GM18519 (cell line): Measurements from ENCODE around the gene TCHH.
A peak's percentile ranks its signal among the peaks of the same experiment; 100 is the strongest.
"Not testable (repeated sequence)": the region's sequence is repeated elsewhere in the genome, so short reads cannot be mapped to it uniquely, and the experiment has no call there.

Experiments
- ATAC-seq: cut with Tn5 transposase; IDR thresholded peaks from one replicate; pipeline ENCODE4 v1.9.1; 2021; ENCODE audit warnings: mild to moderate bottlenecking, moderate library complexity; ENCODE audit not compliant: unreplicated experiment, low FRiP score

TCHH gene

GRCh38 chr1:152115344-152115743, at the start of gene TCHH:
Gene TCHH, minus strand, starts transcription at chr1:152115444. Its CDS starts 1,364 bp downstream, at chr1:152114080.
- ATAC-seq: no peak

DNA sequence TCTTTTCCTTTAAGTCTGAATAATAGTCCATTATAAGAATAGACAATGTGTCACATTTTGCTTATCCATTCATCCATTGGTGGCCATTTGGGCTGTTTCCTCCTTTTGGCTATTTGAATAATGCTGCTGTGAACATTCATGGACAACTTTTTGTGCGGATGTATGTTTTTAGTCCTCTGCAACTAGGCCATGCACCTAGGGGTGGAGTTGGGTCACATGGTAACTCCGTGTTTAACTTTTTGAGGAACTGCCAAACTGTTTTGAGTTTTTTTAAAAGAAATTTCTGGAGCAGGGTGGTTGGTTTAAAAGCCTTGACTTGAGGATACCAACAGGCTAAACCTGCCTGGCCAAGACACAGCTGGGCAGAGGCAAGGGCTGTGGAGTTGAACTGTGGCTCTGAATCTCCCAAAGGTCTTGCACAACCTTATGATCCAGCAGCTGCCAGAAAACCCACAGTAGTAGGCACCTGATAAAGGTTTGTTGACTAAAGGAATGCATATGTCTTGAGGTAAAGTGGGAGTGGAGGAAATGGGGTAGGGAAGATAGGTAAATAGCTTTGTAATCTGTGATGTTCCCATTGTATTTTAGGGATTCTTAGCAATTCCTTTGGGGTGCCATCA, 49.4 kb upstream of the TCHH start:
- no peak for ATAC-seq

GRCh38 chr1:152162792-152163463, 47.7 kb upstream of the TCHH start:
- no peak for ATAC-seq

DNA sequence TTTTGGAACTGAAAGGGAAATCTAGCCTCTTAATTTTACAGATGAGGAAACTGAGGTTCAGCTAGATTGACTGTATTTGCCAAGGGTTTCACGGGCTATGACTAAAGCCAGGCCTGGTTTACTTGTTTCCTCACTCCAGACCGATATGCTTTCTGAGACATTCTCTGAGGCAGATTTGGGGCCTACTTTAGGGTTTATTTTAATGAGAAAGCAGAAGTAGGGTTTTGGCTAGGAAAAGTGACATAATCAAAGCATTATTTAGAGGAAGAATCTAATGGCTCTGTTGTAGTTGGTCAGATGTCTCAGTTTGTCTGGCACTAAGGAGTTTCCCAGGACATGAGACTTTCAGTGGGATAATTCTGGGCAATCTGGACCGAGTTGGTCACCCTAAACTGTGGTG, 45.3 kb upstream of the TCHH start:
- no peak for ATAC-seq

GRCh38 chr1:152159144-152159543, 43.9 kb upstream of the TCHH start, which contains the start of gene RPTN:
Gene RPTN, minus strand, starts transcription at chr1:152159228. Its CDS starts 1,339 bp downstream, at chr1:152157889.
- ATAC-seq: no peak

- no peak for ATAC-seq
These were observed 38.8 kb upstream of the TCHH start for GRCh38 chr1:152153996-152154395.

GRCh38 chr1:152151646-152152045, 36.4 kb upstream of the TCHH start:
- ATAC-seq: no peak

GRCh38 chr1:152148981-152149380, 33.7 kb upstream of the TCHH start:
- no peak for ATAC-seq

- no peak for ATAC-seq
These were observed 32.8 kb upstream of the TCHH start for GRCh38 chr1:152148051-152148450.

DNA sequence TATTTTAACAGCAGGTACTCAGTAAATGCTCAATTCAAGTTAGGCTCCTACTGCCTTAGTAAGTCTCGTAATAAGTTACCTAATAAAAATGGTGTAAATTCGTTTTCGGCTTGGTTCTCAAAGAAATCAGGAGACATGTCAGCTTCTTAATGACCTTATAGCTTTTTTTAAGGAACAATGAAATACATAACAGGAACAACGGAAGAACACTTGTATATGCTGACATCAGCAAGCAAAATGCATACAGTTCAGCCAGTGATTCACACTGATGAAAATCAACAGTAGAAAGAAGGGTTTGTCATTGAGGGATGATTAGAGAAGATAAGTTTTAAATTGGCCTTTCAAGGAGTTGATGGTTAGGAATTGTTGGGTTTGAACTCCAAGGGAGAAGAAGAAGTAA, 30.5 kb upstream of the TCHH start:
- ATAC-seq: no peak

DNA sequence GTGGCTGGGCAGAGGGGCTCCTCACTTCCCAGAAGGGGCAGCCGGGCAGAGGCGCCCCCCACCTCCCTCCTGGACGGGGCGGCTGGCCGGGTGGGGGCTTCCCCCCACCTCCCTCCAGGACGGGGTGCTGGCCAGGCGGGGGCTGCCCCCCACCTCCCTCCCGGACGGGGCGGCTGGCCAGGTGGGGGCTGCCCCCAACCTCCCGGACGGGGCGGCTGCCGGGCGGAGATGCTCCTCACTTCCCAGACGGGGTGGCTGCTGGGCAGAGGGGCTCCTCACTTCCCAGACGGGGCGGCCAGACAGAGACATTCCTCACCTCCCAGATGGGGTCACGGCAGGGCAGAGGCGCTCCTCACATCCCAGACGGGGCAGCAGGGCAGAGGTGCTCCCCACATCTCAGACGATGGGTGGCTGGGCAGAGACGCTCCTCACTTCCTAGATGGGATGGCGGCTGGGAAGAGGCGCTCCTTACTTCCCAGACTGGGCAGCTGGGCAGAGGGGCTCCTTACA, 29.5 kb upstream of the TCHH start:
- ATAC-seq: not testable (repeated sequence)

DNA sequence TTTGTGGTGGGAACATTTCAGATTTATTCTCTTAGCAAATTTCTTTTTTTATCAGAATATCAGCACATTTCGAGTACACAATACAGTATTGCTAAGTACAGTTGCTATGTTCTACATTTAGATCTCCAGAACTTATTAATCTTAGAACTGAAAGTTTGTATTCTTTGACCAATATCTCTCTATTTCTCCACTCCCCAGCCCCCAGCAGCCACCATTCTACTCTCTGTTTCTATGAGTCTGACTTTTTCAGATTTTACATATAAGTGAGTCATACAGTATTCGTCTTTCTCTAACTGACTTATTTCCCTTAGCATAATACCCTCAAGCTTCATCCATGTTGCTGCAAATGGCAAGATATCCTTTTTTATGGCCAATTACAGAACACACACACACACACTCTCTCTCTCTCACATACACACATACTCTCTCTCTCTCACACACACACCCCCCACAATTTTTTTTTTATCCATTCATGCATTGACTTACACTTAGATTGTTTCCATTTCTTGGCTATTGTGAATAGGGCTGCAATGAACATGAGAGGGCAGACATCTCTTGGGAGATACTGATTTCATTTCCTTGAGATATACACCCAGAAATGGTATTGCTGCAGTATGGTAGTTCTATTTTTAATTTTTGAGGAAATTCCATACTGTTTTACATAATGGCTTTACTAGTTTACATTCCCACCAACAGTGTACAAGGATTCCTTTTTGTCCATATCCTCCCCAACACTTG, 28.1 kb upstream of the TCHH start:
- peak; percentile 71 for ATAC-seq

GRCh38 chr1:152141971-152142584, 26.8 kb upstream of the TCHH start:
- ATAC-seq: no peak

- ATAC-seq: no peak
These were observed 22.0 kb upstream of the TCHH start for GRCh38 chr1:152137215-152137614.

DNA sequence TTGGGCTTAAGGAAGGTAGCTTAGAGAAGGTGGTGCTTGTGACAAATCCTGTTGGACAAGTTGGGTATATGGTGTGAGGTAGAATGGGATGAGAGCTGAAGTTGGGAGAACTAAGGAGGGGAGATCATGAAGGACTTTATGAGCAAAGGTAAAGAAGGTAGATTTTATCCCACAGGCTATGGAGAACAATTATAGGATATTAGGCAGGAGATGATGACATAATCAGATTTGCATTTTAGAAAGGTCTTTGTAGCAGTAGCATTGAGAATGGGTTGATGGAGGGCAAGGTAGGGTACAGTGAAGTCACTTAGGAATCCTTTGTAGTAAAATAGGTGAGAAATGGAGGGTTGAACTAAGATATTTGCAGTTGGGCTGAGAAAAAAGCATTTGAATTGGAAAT, 14.9 kb upstream of the TCHH start:
- ATAC-seq: no peak

GRCh38 chr1:152127673-152128072, 12.4 kb upstream of the TCHH start:
- no peak for ATAC-seq

DNA sequence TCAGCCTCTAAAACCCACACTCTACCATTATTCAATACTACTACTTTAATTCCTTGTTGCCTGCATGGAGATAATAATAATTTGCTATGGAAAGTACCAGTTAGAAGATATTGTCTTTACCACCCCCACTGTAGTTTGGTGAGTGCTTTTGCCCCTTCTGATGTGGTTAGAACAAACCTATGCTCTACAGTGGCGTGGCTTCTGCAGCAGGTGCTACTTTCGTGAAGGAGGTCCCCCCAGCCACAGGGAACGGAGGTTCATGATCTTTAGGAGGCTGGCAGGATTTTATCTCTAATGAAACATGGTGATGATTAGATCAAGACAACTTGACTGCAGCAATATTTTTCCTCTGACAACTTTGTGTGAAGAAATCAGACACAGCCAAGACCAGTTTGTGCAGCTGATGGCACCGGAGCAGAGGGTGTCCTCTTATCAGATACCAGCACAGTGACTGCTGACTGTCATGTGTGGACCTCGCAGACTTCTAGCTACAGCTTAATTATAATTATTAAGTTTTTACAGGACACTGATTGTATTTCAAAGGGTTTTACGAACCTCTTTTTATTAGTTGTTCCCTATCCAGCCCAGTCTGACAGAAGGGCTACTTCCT, 10.7 kb upstream of the TCHH start:
- ATAC-seq: no peak

- no peak for ATAC-seq
These were observed 3.7 kb upstream of the TCHH start for GRCh38 chr1:152118915-152119314.

- ATAC-seq: no peak
These were observed 2.3 kb downstream of the TCHH start for GRCh38 chr1:152112885-152113432.
